Osteocyte (in vitro differentiated cells): ENCODE results near the gene POLR1D. TPM values are rescaled to one million over a fixed set of nuclear protein-coding genes. Genes with fewer than 3 reads are reported as not detected.

Source experiments
- DNase-seq: peaks from one replicate; pipeline ENCODE4 v3.0.0; 2021; ENCODE audit warnings: mixed read lengths; ENCODE audit not compliant: unreplicated experiment; ENCODE audit errors: extremely low spot score
- H3K27ac Mint-ChIP-seq: one replicate; pipeline ENCODE4 v1.8.0; 2021; ENCODE audit warnings: mild to moderate bottlenecking, mixed read lengths; ENCODE audit not compliant: unreplicated experiment
- H3K27me3 Mint-ChIP-seq: one replicate; pipeline ENCODE4 v1.8.0; 2021; ENCODE audit warnings: mixed read lengths; ENCODE audit not compliant: unreplicated experiment
- H3K36me3 Mint-ChIP-seq: one replicate; pipeline ENCODE4 v1.8.0; 2021; ENCODE audit warnings: mixed read lengths; ENCODE audit not compliant: unreplicated experiment
- H3K4me1 Mint-ChIP-seq: one replicate; pipeline ENCODE4 v1.8.0; 2021; ENCODE audit warnings: mixed read lengths; ENCODE audit not compliant: unreplicated experiment
- H3K4me3 Mint-ChIP-seq: one replicate; pipeline ENCODE4 v1.8.0; 2021; ENCODE audit warnings: mild to moderate bottlenecking, moderate library complexity, mixed read lengths; ENCODE audit not compliant: unreplicated experiment
- H3K9me3 Mint-ChIP-seq: one replicate; pipeline ENCODE4 v1.8.0; 2021; ENCODE audit warnings: mixed read lengths; ENCODE audit not compliant: unreplicated experiment
- total RNA-seq: library from RNA; stranded (reverse); gene quantifications from 2 replicates; pipeline ENCODE4 v1.2.1, GENCODE V29; 2021
- TF ChIP-seq, protein P1 (sequence below): fragments of 200-600 bp; sonication (generic); IDR thresholded peaks from 2 replicates; pipeline ENCODE4 v1.5.0; 2021; ENCODE audit warnings: antibody characterized with exemption, mild to moderate bottlenecking, moderate library complexity

POLR1D gene
- total RNA-seq, 1 donor from 2014 or later, result 96.4 TPM

DNA sequence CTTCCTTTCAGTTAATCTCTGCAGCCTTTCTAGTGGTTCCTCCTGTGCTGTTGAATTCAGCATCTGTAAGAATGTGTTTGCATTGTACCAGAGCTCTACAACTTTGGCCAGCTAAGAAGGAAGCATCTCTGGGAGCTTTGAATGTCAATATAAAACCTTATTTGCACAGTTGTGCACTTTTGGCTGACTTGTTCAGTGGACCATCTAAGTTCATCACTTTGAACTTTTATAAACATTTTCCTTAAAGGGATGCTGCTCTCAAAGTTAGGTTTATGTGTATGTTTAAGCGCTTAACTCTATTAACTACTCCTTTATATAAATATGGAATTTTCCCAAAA lies 15.6 kb downstream of the POLR1D start:
- H3K36me3 Mint-ChIP-seq, result peaks cover 6% of the 10 kb centered on the region
- H3K9me3 Mint-ChIP-seq, result no peaks in the 10 kb centered on the region
- TF ChIP-seq, protein P1, sequence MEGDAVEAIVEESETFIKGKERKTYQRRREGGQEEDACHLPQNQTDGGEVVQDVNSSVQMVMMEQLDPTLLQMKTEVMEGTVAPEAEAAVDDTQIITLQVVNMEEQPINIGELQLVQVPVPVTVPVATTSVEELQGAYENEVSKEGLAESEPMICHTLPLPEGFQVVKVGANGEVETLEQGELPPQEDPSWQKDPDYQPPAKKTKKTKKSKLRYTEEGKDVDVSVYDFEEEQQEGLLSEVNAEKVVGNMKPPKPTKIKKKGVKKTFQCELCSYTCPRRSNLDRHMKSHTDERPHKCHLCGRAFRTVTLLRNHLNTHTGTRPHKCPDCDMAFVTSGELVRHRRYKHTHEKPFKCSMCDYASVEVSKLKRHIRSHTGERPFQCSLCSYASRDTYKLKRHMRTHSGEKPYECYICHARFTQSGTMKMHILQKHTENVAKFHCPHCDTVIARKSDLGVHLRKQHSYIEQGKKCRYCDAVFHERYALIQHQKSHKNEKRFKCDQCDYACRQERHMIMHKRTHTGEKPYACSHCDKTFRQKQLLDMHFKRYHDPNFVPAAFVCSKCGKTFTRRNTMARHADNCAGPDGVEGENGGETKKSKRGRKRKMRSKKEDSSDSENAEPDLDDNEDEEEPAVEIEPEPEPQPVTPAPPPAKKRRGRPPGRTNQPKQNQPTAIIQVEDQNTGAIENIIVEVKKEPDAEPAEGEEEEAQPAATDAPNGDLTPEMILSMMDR, result no peak
- DNase-seq, result no peak
- no peak overlapping the region for H3K4me3 Mint-ChIP-seq
- H3K27ac Mint-ChIP-seq, result peak overlapping the region; percentile 6
- peaks cover 28% of the 10 kb centered on the region for H3K4me1 Mint-ChIP-seq
- H3K27me3 Mint-ChIP-seq, result no peaks in the 10 kb centered on the region

DNA sequence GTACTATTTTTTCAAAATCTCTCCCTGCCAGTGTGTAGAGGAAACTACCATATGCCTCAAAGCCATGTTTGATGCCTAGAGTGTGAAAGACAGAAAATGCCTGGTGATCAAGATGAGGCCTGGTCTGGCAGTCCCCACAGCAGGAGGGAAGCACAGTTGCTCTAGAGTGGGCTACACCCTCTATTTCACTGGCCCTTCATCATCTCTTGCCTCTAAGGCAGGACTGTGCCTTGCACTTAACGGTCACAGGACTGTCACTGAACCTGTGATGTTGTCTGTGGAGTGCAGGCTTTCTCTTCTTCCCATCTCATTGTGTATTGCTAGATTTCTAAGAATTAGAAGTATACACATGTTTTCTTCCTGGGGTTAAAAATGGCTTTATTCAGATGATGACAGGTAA lies 16.3 kb downstream of the POLR1D start:
- no peak for DNase-seq
- Mint-ChIP-seq H3K9me3 (no peaks in the 10 kb centered on the region), H3K4me1 (peaks cover 33% of the 10 kb centered on the region), H3K27ac (no peak overlapping the region), H3K36me3 (peaks cover 3% of the 10 kb centered on the region), H3K4me3 (no peak overlapping the region), H3K27me3 (no peaks in the 10 kb centered on the region)
- TF ChIP-seq, protein P1, result no peak

DNA sequence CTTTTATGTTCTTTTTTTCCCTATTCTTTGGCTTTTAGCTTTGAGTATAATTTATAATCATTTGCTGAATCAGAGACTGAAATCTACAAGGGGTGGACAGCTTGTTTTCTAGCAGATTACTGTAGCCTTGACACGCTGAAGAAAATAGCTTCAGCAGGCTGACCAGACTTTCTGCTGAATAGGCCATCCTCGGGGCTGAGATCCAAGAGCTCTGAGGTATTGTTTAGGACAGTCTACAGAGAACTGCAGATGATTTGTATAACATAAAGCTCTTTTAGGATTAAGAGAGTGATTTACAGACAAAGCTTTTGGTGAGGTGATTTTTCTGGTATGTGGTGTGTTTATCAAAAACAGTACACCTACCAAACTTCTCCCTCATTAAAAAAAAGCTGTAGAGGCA lies 16.8 kb downstream of the POLR1D start:
- Mint-ChIP-seq H3K4me3 (no peak overlapping the region), H3K36me3 (peaks cover 3% of the 10 kb centered on the region), H3K9me3 (no peaks in the 10 kb centered on the region), H3K27ac (peak overlapping the region; percentile 11), H3K4me1 (peaks cover 33% of the 10 kb centered on the region), H3K27me3 (no peaks in the 10 kb centered on the region)
- DNase-seq, result no peak
- TF ChIP-seq, protein P1, result no peak

DNA sequence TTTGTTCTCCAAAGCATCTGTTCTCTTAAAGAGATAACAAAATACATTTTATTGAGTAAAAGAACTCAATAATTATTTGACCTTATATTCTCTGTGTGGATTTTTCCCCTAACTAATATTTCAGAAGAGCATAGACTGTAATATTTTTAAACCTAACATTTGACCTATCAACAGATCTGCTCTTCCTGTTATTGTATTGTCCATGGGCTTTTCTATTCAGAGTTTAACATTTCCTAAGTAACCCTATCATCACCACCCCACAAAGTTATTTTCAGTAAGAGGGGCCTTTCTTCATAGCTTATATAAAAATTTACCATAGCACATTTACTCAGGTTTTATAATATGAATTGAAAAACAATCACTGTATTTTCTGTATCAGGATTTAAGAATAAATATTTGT lies 17.5 kb downstream of the POLR1D start:
- H3K4me1 Mint-ChIP-seq, result peaks cover 36% of the 10 kb centered on the region
- H3K36me3 Mint-ChIP-seq, result peaks cover 3% of the 10 kb centered on the region
- peak overlapping the region; percentile 7 for H3K27ac Mint-ChIP-seq
- TF ChIP-seq, protein P1, result no peak
- H3K27me3 Mint-ChIP-seq, result no peaks in the 10 kb centered on the region
- no peaks in the 10 kb centered on the region for H3K9me3 Mint-ChIP-seq
- H3K4me3 Mint-ChIP-seq, result no peak overlapping the region
- no peak for DNase-seq

DNA sequence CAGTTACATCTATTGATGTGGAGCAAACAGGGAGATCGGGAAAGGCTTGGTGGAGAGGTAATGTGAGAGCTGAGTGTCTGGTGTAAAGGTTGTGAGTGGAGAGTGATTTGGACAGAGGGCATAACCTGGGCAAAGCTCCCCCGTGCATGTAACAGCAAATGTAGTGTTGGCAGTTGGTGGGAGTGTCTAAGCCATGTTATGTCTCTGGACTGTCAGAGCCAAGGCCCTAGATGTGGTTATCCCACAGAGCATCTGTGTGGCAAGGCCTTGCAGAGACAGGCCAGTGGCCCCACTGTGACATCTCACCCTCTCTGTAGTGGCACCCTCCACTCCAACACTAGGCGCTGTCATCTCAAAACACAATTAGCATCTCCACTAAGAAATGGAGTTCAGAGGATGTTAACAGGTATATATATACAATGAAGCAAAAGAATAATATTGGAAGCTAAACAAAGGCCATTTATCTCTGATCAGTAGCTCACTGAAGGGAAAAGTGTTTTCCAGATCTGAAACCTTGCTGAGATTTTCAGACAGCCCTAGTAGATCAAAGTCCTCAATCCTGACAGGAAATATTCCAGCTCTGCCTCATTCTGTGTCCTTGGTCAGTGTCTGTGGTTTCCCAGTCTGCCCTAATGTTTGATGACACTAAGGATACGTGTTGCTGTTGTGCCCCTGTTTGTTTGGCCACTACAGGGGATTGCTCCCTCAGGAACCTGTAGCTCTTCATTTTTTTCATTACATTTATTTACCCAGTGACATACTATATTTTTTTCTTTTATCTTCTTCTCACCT lies 20.2 kb downstream of the POLR1D start:
- TF ChIP-seq, protein P1, result no peak
- H3K27me3 Mint-ChIP-seq, result no peaks in the 10 kb centered on the region
- H3K36me3 Mint-ChIP-seq, result peaks cover 3% of the 10 kb centered on the region
- no peak overlapping the region for H3K27ac Mint-ChIP-seq
- no peak overlapping the region for H3K4me3 Mint-ChIP-seq
- no peak for DNase-seq
- no peaks in the 10 kb centered on the region for H3K9me3 Mint-ChIP-seq
- peaks cover 34% of the 10 kb centered on the region for H3K4me1 Mint-ChIP-seq
